HepG2 (cell line): ENCODE measurements around the gene EXOC6B. TPM values are rescaled to one million over a fixed set of nuclear protein-coding genes. Genes with fewer than 3 reads are reported as not detected.

Experiments
- ATAC-seq: fragments of 200-7000 bp; cut with Tn5 transposase; 3 replicates; pipeline ENCODE4 v1.9.1; 2020; ENCODE audit warnings: mild to moderate bottlenecking, moderate library complexity
- BruUV-seq: library from RNA; stranded (reverse); fragments of 400-500 nt; replicated peaks from 2 replicates; lab custom pipeline; 2021; lab: Mats Ljungman, UMichigan
- CTCF ChIA-PET: fragments of 300-600 bp; formaldehyde crosslinking; extraction: SDS; loops from one replicate; lab custom pipeline; 2021; ENCODE audit warnings: low total read pairs, inconsistent platforms, low intra/inter-chr PET ratio; lab: Yijun Ruan, JAX
- POLR2A ChIA-PET: fragments of 350-600 bp; sonication (Branson Sonifier 250); formaldehyde crosslinking; loops from one replicate; lab custom pipeline; 2020; ENCODE audit warnings: antibody characterized with exemption, inconsistent platforms; lab: Yijun Ruan, JAX
- DNase-seq: peaks from one replicate; pipeline ENCODE4 v3.0.0-alpha.2; 2015; ENCODE audit warnings: low spot score
- FAIRE-seq: peaks from 3 replicates; lab custom pipeline; 2011; peaks lifted over from hg19 to GRCh38; lab: Jason Lieb, UNC
- H2AFZ ChIP-seq: one replicate; pipeline ENCODE4 v1.6.1; 2011; ENCODE audit warnings: low read length, inconsistent platforms
- H3K27ac ChIP-seq: fragments of 300-600 bp; 3 replicates; pipeline ENCODE4 v1.8.0; 2011; ENCODE audit warnings: mixed run types, mild to moderate bottlenecking, mixed read lengths, low read length, inconsistent platforms; ENCODE audit not compliant: insufficient read depth; ENCODE audit errors: extremely low read length
- H3K27me3 ChIP-seq, 2 experiments: fragments of 200-600 bp in 1 of 2; 2 replicates in 1 of 2; 3 replicates in 1 of 2; pipeline versions ENCODE4 v1.6.0 to v1.8.0; 2011; ENCODE audit warnings: low read length in 2 of 2, mild to moderate bottlenecking in 2 of 2, moderate library complexity in 2 of 2, inconsistent platforms in 1 of 2; ENCODE audit not compliant: insufficient read depth in 2 of 2, control insufficient read depth in 1 of 2
- H3K36me3 ChIP-seq, 2 experiments: fragments of 200-600 bp in 1 of 2; replicated peaks in 1 of 2; 2 replicates in 1 of 2; 3 replicates in 1 of 2; pipeline versions ENCODE4 v1.5.1 to v1.8.0; 2011; ENCODE audit warnings: low read length in 2 of 2, inconsistent platforms in 1 of 2; ENCODE audit not compliant: insufficient read depth in 2 of 2, control insufficient read depth in 1 of 2
- H3K4me1 ChIP-seq: 2 replicates; pipeline ENCODE4 v1.5.1; 2012; ENCODE audit warnings: low read length, inconsistent platforms; ENCODE audit not compliant: insufficient read depth
- H3K4me2 ChIP-seq: 2 replicates; pipeline ENCODE4 v1.6.0; 2011; ENCODE audit warnings: low read depth, low read length, inconsistent platforms
- H3K4me3 ChIP-seq, 3 experiments: fragments of 200-600 bp in 1 of 3; sonication (generic), shearing (Covaris generic) in 1 of 3; replicated peaks in 1 of 3; 2 replicates each; pipeline ENCODE4 v1.5.1; 2011 to 2016; ENCODE audit warnings: low read length in 3 of 3, inconsistent platforms in 2 of 3, low read depth in 2 of 3, mild to moderate bottlenecking in 2 of 3, control low read depth in 1 of 3, mixed read lengths in 1 of 3; ENCODE audit not compliant: insufficient read depth in 1 of 3
- H3K79me2 ChIP-seq: one replicate; pipeline ENCODE4 v1.6.1; 2011; ENCODE audit warnings: low read length, inconsistent platforms; ENCODE audit not compliant: insufficient read depth
- H3K9ac ChIP-seq: 2 replicates; pipeline ENCODE4 v1.6.0; 2011; ENCODE audit warnings: mild to moderate bottlenecking, low read depth, low read length, inconsistent platforms; ENCODE audit not compliant: insufficient read depth
- H3K9me3 ChIP-seq: 2 replicates; pipeline ENCODE4 v1.5.1; 2012; ENCODE audit warnings: mild to moderate bottlenecking, low read length
- H4K20me1 ChIP-seq: 2 replicates; pipeline ENCODE4 v1.6.0; 2011; ENCODE audit warnings: inconsistent platforms, mild to moderate bottlenecking, low read length, moderate library complexity; ENCODE audit not compliant: insufficient read depth
- ATAD3A ChIP-seq: sonication (generic); formaldehyde crosslinking; IDR thresholded peaks from 2 replicates; pipeline ENCODE4 v1.4.0; 2020; ENCODE audit warnings: missing genetic modification reagents
- ATF6 ChIP-seq: sonication (generic); formaldehyde crosslinking; conservative IDR thresholded peaks from 2 replicates; pipeline ENCODE4 v1.4.0; 2020; ENCODE audit warnings: missing genetic modification reagents
- CCAR2 ChIP-seq: fragments of 200-400 bp; formaldehyde crosslinking; optimal IDR thresholded peaks from 2 replicates; pipeline ENCODE3; 2018; ENCODE audit warnings: low read depth, mild to moderate bottlenecking, low read length, moderate library complexity
- LRRFIP1 ChIP-seq: sonication (generic); formaldehyde crosslinking; conservative IDR thresholded peaks from 2 replicates; pipeline ENCODE4 v1.4.0; 2020; ENCODE audit warnings: missing genetic modification reagents
- PITX1 ChIP-seq: sonication (generic); formaldehyde crosslinking; IDR thresholded peaks from 2 replicates; pipeline ENCODE4 v1.5.1; 2020; ENCODE audit warnings: mild to moderate bottlenecking, missing genetic modification reagents
- PRDM15 ChIP-seq: sonication (generic); formaldehyde crosslinking; IDR thresholded peaks from 2 replicates; pipeline ENCODE4 v1.4.0; 2020; ENCODE audit warnings: missing genetic modification reagents
- ZBTB42 ChIP-seq: sonication (generic); formaldehyde crosslinking; IDR thresholded peaks from 2 replicates; pipeline ENCODE4 v1.5.0; 2020; ENCODE audit warnings: mild to moderate bottlenecking, missing genetic modification reagents
- ZFP36L1 ChIP-seq: sonication (generic); formaldehyde crosslinking; IDR thresholded peaks from 2 replicates; pipeline ENCODE4 v1.8.0; 2022; ENCODE audit warnings: mild to moderate bottlenecking, missing genetic modification reagents, moderate library complexity
- ZNF230 ChIP-seq: sonication (generic); formaldehyde crosslinking; IDR thresholded peaks from 2 replicates; pipeline ENCODE4 v1.4.0; 2020; ENCODE audit warnings: mild to moderate bottlenecking, missing genetic modification reagents
- ZNF281 ChIP-seq: sonication (generic); formaldehyde crosslinking; IDR thresholded peaks from 2 replicates; pipeline ENCODE4 v1.4.0; 2020; ENCODE audit warnings: missing genetic modification reagents, borderline replicate concordance
- ZNF296 ChIP-seq: sonication (generic); formaldehyde crosslinking; conservative IDR thresholded peaks from 2 replicates; pipeline ENCODE4 v1.5.0; 2020; ENCODE audit warnings: mild to moderate bottlenecking, missing genetic modification reagents
- ZNF878 ChIP-seq: sonication (generic); formaldehyde crosslinking; IDR thresholded peaks from 2 replicates; pipeline ENCODE4 v1.8.1; 2023; ENCODE audit warnings: mild to moderate bottlenecking, missing genetic modification reagents, moderate library complexity
- WGBS: methylation state at CpG from one replicate; pipeline ENCODE4 v1.1.6; 2017; ENCODE audit warnings: low lambda C conversion rate; 5-methylcytosine and 5-hydroxymethylcytosine counted together
- in situ Hi-C: cut with HindIII; loops from 2 replicates; pipeline ENCODE4 v1.10.0; 2017; ENCODE audit warnings: low pct_unique_long_range_greater_than_20kb; ENCODE audit not compliant: extremely low pct_ligation_motif_present
- intact Hi-C: fragments of 100-400 bp; cut with micrococcal nuclease; formaldehyde crosslinking; loops from one replicate; pipeline ENCODE4 v1.10.0; 2022; ENCODE audit not compliant: unreplicated experiment
- polyA plus RNA-seq, 8 experiments: library from polyadenylated mRNA; depleted of rRNA in 3 of 8; stranded (reverse) in 7 of 8; unstranded in 1 of 8; fragments of >200 nt; fragmentation: Illumina TruSeq in 4 of 8; extraction: Trizol in 4 of 8; gene quantifications; 2 replicates each; pipeline versions ENCODE4 v1.2.1 to v1.2.3, GENCODE V29; 2011 to 2016; ENCODE audit warnings: low read depth in 4 of 8, missing spikeins in 1 of 8, mixed read lengths in 1 of 8; ENCODE audit not compliant: insufficient read depth in 1 of 8
- total RNA-seq, 5 experiments: library from RNA; depleted of rRNA; stranded (reverse); fragments of >200 nt; fragmentation: Illumina TruSeq; extraction: Trizol; gene quantifications; 2 replicates each; pipeline ENCODE4 v1.2.3, GENCODE V29; 2016; ENCODE audit warnings: low read depth in 1 of 5

The EXOC6B gene
- total and polyA plus RNA-seq, 2 of the 13 experiments (the other 11 are each of a cell fraction or from before 2014, with no cell fraction given): 9.1 to 15.9 TPM

GRCh38 chr2:72155737-72156136 is 670.1 kb downstream of the EXOC6B start:
- 31% methylated on average over 5 of the region's 5 CpGs for WGBS
- TF ChIP-seq ZNF281 (CRISPR knock-in tag) (no peak), LRRFIP1 (CRISPR knock-in tag) (no peak), ZFP36L1 (CRISPR knock-in tag) (no peak), ATF6 (CRISPR knock-in tag) (no peak), ZBTB42 (CRISPR knock-in tag) (no peak), ZNF296 (no peak), ZNF230 (CRISPR knock-in tag) (no peak), CCAR2 (no peak), ZNF878 (CRISPR knock-in tag) (no peak), ATAD3A (CRISPR knock-in tag) (no peak), PITX1 (CRISPR knock-in tag) (no peak), PRDM15 (no peak)

More at GRCh38 chr2:72155737-72156136, 670.1 kb downstream of the EXOC6B start:
- H2AFZ ChIP-seq: no peak overlapping the region
- no peaks in the 10 kb centered on the region for H3K79me2 ChIP-seq
- H3K36me3 ChIP-seq: no peaks in the 10 kb centered on the region
- POLR2A ChIA-PET: no interaction called here
- CTCF ChIA-PET: no interaction called here
- FAIRE-seq: no peak
- no peaks in the 10 kb centered on the region for H3K9me3 ChIP-seq
- H3K4me1 ChIP-seq: no peaks in the 10 kb centered on the region
- peaks cover 13 to 93% of the 10 kb centered on the region in 2 experiments; a peak in 4 of 5 replicates for H3K27me3 ChIP-seq
- ATAC-seq: no peak
- no peak overlapping the region for H3K4me3 ChIP-seq
- DNase-seq: no peak
- H3K9ac ChIP-seq: no peak overlapping the region
- intact Hi-C loops (no loop called here), in situ Hi-C loops (no loop called here)
- H3K27ac ChIP-seq: no peak overlapping the region
- H4K20me1 ChIP-seq: no peaks in the 10 kb centered on the region; the same call in 1 of the 2 replicates
- no TSS peak for BruUV-seq
- H3K4me2 ChIP-seq: no peak overlapping the region
